Midbrain (tissue), 1 donor: ENCODE measurements around the gene AGER.
A peak's percentile ranks its signal among the peaks of the same experiment; 100 is the strongest.

Experiments used
- DNase-seq: peaks from one replicate; lab custom pipeline; 2025; lab: John Stamatoyannopoulos, UW

Gene AGER

GRCh38 chr6:32168807-32169591 is 15.1 kb downstream of the AGER start:
- DNase-seq: no peak

GRCh38 chr6:32168350-32168749 is 15.7 kb downstream of the AGER start:
- no peak for DNase-seq

GRCh38 chr6:32167761-32168262 is 16.2 kb downstream of the AGER start:
- no peak for DNase-seq

GRCh38 chr6:32167154-32167760 is 16.8 kb downstream of the AGER start:
- DNase-seq: no peak

- no peak for DNase-seq
These were observed 17.5 kb downstream of the AGER start for GRCh38 chr6:32166411-32167061.

- no peak for DNase-seq
These were observed 19.8 kb downstream of the AGER start, which contains the start of gene EGFL8 for GRCh38 chr6:32164295-32164694. TSS of gene EGFL8 (plus strand) at chr6:32164595. CDS start at chr6:32166166, 1,571 bp downstream.

- DNase-seq: peak; percentile 19
These were observed 20.3 kb downstream of the AGER start for GRCh38 chr6:32163559-32164258.

GRCh38 chr6:32158052-32158451 is 26.0 kb downstream of the AGER start:
- no peak for DNase-seq

- no peak for DNase-seq
These were observed 27.2 kb downstream of the AGER start for GRCh38 chr6:32156891-32157290.

GRCh38 chr6:32154514-32155161 is 29.4 kb downstream of the AGER start:
- DNase-seq: peak; percentile 49

- DNase-seq: peak; percentile 90
These were observed 30.2 kb downstream of the AGER start, which contains the start of gene PPT2 for GRCh38 chr6:32153564-32154513. TSS of gene PPT2 (plus strand) at chr6:32154141. CDS start at chr6:32154595, 454 bp downstream.

GRCh38 chr6:32152769-32153563 is 31.1 kb downstream of the AGER start:
- no peak for DNase-seq

- DNase-seq: peak; percentile 37
These were observed 31.9 kb downstream of the AGER start, which contains the start of gene PRRT1 for GRCh38 chr6:32151863-32152768. TSS of gene PRRT1 (minus strand) at chr6:32151939. CDS start at chr6:32151827, 112 bp downstream.

GRCh38 chr6:32151181-32151862 is 32.7 kb downstream of the AGER start:
- no peak for DNase-seq

GRCh38 chr6:32149932-32150870 is 33.9 kb downstream of the AGER start:
- DNase-seq: no peak

GRCh38 chr6:32149092-32149755 is 34.8 kb downstream of the AGER start:
- no peak for DNase-seq
